AG04449 (cell line): ENCODE measurements around the gene CHN2.

Experiments
- CTCF ChIA-PET: fragments of 350-600 bp; formaldehyde crosslinking; extraction: SDS; loops from one replicate; lab custom pipeline; 2021; ENCODE audit warnings: antibody characterized with exemption; lab: Yijun Ruan, JAX
- POLR2A ChIA-PET: fragments of 400-600, 350-600 bp; formaldehyde crosslinking; extraction: SDS; loops from one replicate; lab custom pipeline; 2020; ENCODE audit warnings: antibody characterized with exemption, inconsistent platforms; lab: Yijun Ruan, JAX
- DNase-seq: peaks from one replicate; pipeline ENCODE4 v3.0.0-alpha.2; 2010; ENCODE audit warnings: low read depth, low spot score
- H3K4me3 ChIP-seq: 2 replicates; pipeline ENCODE4 v1.5.1; 2011; ENCODE audit warnings: low read depth, mild to moderate bottlenecking, control low read depth, low read length
- TF ChIP-seq, protein P1 (sequence below): IDR thresholded peaks from one replicate; pipeline ENCODE4 v1.5.1; 2011; ENCODE audit warnings: mild to moderate bottlenecking, moderate library complexity, low read length, control low read depth, inconsistent platforms; ENCODE audit not compliant: insufficient read depth; ENCODE audit errors: missing control alignments

The CHN2 gene

DNA sequence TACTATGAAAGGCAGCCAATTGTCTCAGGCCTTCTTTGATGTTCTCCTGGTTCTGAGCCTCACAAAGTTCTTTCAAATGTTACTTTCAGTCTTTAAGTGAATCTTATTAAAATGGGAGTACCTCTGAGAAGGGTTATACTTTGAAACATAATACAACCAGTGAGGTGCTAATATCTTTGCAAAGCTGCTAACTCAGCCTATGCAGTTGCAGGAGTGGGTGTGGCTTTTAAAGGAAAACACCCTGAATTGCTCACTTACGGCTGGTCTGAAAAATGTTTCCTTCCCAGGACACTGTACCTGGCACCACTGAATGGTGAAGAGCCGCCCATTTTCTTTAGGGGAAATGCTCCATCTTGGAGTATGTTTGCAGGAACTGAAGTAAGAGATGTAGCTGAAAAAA, 130.9 kb downstream of the CHN2 start:
- no peak overlapping the region for H3K4me3 ChIP-seq
- no peak for DNase-seq
- CTCF ChIA-PET = no interaction called here
- POLR2A ChIA-PET = no interaction called here
- TF ChIP-seq, protein P1, sequence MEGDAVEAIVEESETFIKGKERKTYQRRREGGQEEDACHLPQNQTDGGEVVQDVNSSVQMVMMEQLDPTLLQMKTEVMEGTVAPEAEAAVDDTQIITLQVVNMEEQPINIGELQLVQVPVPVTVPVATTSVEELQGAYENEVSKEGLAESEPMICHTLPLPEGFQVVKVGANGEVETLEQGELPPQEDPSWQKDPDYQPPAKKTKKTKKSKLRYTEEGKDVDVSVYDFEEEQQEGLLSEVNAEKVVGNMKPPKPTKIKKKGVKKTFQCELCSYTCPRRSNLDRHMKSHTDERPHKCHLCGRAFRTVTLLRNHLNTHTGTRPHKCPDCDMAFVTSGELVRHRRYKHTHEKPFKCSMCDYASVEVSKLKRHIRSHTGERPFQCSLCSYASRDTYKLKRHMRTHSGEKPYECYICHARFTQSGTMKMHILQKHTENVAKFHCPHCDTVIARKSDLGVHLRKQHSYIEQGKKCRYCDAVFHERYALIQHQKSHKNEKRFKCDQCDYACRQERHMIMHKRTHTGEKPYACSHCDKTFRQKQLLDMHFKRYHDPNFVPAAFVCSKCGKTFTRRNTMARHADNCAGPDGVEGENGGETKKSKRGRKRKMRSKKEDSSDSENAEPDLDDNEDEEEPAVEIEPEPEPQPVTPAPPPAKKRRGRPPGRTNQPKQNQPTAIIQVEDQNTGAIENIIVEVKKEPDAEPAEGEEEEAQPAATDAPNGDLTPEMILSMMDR = no peak

DNA sequence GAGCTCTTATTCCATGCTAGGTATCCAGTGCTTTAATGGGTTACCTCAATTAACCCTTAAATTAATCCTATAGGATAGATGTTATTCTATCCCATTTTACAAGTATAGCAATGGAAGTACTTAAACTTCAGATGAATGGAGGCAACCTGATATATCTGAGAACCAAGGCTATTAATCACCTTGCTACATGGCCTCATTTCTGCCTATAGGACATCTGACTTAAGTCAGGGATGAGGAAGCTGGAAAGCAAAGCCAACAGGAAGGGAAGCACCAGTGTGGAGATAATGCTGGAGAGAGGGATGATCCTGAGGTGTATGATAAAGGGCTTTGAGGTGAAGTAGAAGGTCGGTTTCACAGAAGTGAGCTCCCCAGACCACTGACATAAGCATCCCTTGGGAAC, 132.3 kb downstream of the CHN2 start:
- DNase-seq = no peak
- no peak overlapping the region for H3K4me3 ChIP-seq
- TF ChIP-seq, protein P1 = no peak
- ChIA-PET POLR2A (no interaction called here), CTCF (interaction anchor here (1.2 kb wide), 1 partner anchor 11 kb away, joined by 3 read pairs; no protein-coding TSS in a partner anchor)

DNA sequence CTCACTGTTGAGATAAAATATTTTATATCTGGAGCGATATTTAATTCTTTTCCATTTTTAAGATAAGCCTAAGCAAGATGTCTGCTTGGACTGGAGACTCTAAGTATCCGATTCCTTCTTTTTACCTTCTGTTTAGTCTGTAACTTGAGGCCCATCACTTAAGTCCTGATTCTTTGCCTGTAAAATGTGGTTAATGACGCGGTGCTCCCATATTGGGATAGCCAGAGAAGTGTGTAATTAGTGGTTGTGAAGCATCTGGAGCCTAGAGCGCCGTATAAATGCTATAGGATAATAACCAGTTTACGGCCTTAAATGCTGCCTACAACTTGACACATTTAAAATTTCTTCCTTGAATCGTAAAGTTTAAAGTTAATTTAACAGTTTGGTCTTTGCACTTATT, 132.9 kb downstream of the CHN2 start:
- H3K4me3 ChIP-seq = no peak overlapping the region
- TF ChIP-seq, protein P1 = no peak
- POLR2A ChIA-PET = no interaction called here
- CTCF ChIA-PET = interaction anchor here (1.2 kb wide), 1 partner anchor 12 kb away, joined by 3 read pairs; no protein-coding TSS in a partner anchor
- no peak for DNase-seq

DNA sequence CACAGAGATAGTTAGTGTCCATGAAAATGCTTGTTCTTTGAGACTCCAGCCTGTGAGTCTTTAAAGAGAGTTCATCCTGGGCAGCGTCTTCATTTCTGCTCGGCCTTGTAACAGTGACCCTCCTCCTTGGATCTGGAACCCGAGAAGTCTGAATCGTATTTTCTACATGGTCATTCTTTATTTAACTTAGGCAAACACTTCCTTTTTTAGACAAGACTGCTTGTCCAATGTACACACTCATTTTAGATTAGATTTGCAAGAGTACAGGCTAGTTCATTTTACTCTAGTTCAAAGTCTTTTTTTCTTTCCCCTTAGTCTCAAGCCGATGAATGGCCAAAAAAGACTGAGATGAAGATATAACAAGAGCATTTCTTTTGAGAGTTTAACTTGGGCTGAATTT, 133.5 kb downstream of the CHN2 start:
- no peak overlapping the region for H3K4me3 ChIP-seq
- DNase-seq = no peak
- ChIA-PET CTCF (no interaction called here), POLR2A (no interaction called here)
- TF ChIP-seq, protein P1 = no peak

DNA sequence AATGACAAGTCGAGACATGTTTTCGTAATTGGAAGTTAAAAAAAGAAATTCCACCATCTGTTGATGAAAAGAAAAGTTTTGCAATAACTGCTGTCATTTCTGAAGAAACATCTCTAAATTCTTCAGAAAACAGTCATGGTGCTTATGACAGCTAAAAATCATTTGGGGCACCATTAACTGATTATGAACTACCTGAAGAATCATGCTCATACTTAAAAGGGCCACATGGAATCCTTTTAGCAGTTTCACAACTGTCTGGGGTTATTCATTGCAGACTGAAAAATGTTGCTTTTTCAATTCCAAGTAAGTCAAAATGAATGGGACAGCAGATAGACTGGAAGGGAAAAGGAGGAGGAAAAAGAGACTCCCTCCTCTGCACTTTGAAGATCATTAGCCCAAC, 134.2 kb downstream of the CHN2 start:
- TF ChIP-seq, protein P1 = no peak
- no peak for DNase-seq
- POLR2A ChIA-PET = no interaction called here
- CTCF ChIA-PET = no interaction called here
- no peak overlapping the region for H3K4me3 ChIP-seq

DNA sequence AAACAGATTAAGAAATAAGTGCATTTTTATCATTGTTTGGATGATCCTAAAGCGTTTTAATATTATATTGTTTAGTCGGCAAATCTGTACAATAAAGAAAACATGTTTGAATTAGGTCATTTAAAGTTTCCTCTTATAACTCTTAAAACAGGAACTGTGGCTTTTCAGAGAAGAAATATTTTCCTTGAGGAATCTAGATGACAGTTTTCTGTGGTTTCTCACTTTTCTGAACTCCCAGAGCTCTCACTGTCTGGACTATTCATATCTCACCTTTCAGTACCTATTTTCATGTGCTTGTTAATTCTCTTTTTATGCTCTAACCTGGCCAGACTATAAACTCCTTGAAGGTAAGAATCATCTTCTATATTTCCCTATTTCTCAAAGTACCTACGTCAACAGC, 135.1 kb downstream of the CHN2 start:
- no peak for DNase-seq
- ChIA-PET CTCF (no interaction called here), POLR2A (no interaction called here)
- TF ChIP-seq, protein P1 = no peak
- no peak overlapping the region for H3K4me3 ChIP-seq
